Cardiac muscle cell (in vitro differentiated cells and primary cell): ENCODE measurements around the gene PCSK4. TPM values are rescaled to one million over a fixed set of nuclear protein-coding genes. Genes with fewer than 3 reads are reported as not detected.

Experiments
- DNase-seq, 2 donors: peaks; one replicate each; pipeline versions ENCODE4 v3.0.0 to v3.0.0-alpha.2; 2010 to 2017; ENCODE audit warnings: low read depth in 1 of 2, low spot score in 1 of 2
- H3K27ac ChIP-seq: fragments of 200-600 bp; sonication (generic); 2 replicates; pipeline ENCODE4 v1.5.1; 2016
- H3K27me3 ChIP-seq: fragments of 200-600 bp; sonication (generic); 2 replicates; pipeline ENCODE4 v1.6.0; 2016; ENCODE audit warnings: control low read depth
- H3K36me3 ChIP-seq: fragments of 200-600 bp; sonication (generic); 2 replicates; pipeline ENCODE4 v1.5.1; 2016; ENCODE audit warnings: control low read depth
- H3K4me1 ChIP-seq: fragments of 200-600 bp; sonication (generic); 2 replicates; pipeline ENCODE4 v1.8.1; 2017; ENCODE audit warnings: low read depth, mild to moderate bottlenecking, mixed run types
- H3K4me3 ChIP-seq: fragments of 200-600 bp; sonication (generic); 2 replicates; pipeline ENCODE4 v1.5.1; 2016; ENCODE audit warnings: mild to moderate bottlenecking
- H3K9me3 ChIP-seq: fragments of 200-600 bp; sonication (generic); 2 replicates; pipeline ENCODE4 v1.5.1; 2017; ENCODE audit warnings: low read depth, mild to moderate bottlenecking, control low read depth
- polyA plus RNA-seq: library from polyadenylated mRNA; unstranded; fragments of >200 nt; fragmentation: Nextera tagmentation; extraction: Ambion mirVana; gene quantifications from 2 replicates; pipeline ENCODE4 v1.2.1, GENCODE V29; 2016
- total RNA-seq: library from RNA; depleted of rRNA; stranded (reverse); fragments of >200 nt; gene quantifications from 2 replicates; pipeline ENCODE4 v1.2.3, GENCODE V29; 2016
- TF ChIP-seq, protein P1 (sequence below): IDR thresholded peaks from 2 replicates; pipeline ENCODE4 v1.5.1; 2012; ENCODE audit warnings: low read depth, mild to moderate bottlenecking, low read length

The PCSK4 gene
- total and polyA plus RNA-seq, 2 experiments from 2014 or later: 9.6 to 28.6 TPM

GRCh38 chr19:1475751-1476437 is 14.3 kb downstream of the PCSK4 start:
- H3K9me3 ChIP-seq: no peaks in the 10 kb centered on the region
- TF ChIP-seq, protein P1, sequence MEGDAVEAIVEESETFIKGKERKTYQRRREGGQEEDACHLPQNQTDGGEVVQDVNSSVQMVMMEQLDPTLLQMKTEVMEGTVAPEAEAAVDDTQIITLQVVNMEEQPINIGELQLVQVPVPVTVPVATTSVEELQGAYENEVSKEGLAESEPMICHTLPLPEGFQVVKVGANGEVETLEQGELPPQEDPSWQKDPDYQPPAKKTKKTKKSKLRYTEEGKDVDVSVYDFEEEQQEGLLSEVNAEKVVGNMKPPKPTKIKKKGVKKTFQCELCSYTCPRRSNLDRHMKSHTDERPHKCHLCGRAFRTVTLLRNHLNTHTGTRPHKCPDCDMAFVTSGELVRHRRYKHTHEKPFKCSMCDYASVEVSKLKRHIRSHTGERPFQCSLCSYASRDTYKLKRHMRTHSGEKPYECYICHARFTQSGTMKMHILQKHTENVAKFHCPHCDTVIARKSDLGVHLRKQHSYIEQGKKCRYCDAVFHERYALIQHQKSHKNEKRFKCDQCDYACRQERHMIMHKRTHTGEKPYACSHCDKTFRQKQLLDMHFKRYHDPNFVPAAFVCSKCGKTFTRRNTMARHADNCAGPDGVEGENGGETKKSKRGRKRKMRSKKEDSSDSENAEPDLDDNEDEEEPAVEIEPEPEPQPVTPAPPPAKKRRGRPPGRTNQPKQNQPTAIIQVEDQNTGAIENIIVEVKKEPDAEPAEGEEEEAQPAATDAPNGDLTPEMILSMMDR: no peak

DNA sequence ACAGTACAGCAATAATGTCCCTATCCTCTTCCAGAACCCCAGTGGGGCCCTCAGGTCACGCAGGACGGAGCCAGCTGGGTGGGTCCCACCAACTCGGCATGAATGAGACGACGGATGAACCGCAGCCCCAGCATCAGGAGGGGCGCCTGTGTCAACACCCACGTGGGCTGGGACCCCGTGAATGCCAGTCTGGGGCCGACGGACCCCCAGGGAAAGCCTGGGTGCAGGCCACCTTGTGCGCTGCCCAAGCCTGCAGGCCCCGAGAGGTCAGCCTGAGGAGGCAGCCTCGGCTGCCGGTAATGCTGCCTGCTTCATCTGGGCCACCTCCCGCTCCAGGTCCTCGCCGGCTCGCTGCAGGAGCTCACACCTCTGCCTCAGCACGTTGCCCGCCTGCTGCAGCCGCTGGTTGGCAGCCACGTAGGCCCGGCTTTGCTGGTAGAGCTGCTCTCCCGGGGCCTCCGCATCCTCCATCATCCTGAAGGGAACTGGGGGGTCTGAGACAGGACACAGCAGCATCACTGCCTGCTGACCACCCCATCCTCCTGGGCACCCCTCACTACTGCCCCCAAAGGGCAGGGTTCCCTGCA is 15.3 kb downstream of the PCSK4 start:
- Histone ChIP-seq H3K36me3 (no peaks in the 10 kb centered on the region), H3K9me3 (no peaks in the 10 kb centered on the region), H3K4me1 (peaks cover 14% of the 10 kb centered on the region), H3K4me3 (no peak overlapping the region), H3K27ac (no peak overlapping the region), H3K27me3 (peaks cover 39% of the 10 kb centered on the region)
- TF ChIP-seq, protein P1: no peak
- no peak for DNase-seq

More at GRCh38 chr19:1475751-1476437, 14.3 kb downstream of the PCSK4 start:
- Histone ChIP-seq H3K4me3 (no peak overlapping the region), H3K36me3 (no peaks in the 10 kb centered on the region), H3K27me3 (peaks cover 29% of the 10 kb centered on the region), H3K4me1 (peaks cover 7% of the 10 kb centered on the region), H3K27ac (no peak overlapping the region)
- no peak for DNase-seq

GRCh38 chr19:1474011-1474764 is 16.0 kb downstream of the PCSK4 start:
- TF ChIP-seq, protein P1: no peak
- no peaks in the 10 kb centered on the region for H3K9me3 ChIP-seq
- H3K36me3 ChIP-seq: no peaks in the 10 kb centered on the region
- no peak overlapping the region for H3K4me3 ChIP-seq
- H3K4me1 ChIP-seq: peaks cover 9% of the 10 kb centered on the region
- DNase-seq: no peak
- H3K27ac ChIP-seq: no peak overlapping the region
- peaks cover 46% of the 10 kb centered on the region for H3K27me3 ChIP-seq

GRCh38 chr19:1473085-1473851 is 16.9 kb downstream of the PCSK4 start:
- TF ChIP-seq, protein P1: no peak
- no peak for DNase-seq
- no peak overlapping the region for H3K27ac ChIP-seq

More at GRCh38 chr19:1473085-1473851, 16.9 kb downstream of the PCSK4 start:
- Histone ChIP-seq H3K9me3 (no peaks in the 10 kb centered on the region), H3K27me3 (peaks cover 55% of the 10 kb centered on the region), H3K4me1 (peaks cover 9% of the 10 kb centered on the region), H3K4me3 (no peak overlapping the region), H3K36me3 (no peaks in the 10 kb centered on the region)
